Fibroblast of lung (primary cell): ENCODE data around the gene CMTR2.

Experiments
- CTCF ChIP-seq, 2 donors: IDR thresholded peaks in 1 of 2; conservative IDR thresholded peaks in 1 of 2; 1 replicate in 1 of 2; 2 replicates in 1 of 2; pipeline ENCODE4 v1.5.1; 2011 to 2012; ENCODE audit warnings: low read length in 2 of 2, control low read depth in 1 of 2, inconsistent platforms in 1 of 2, low read depth in 1 of 2, mild to moderate bottlenecking in 1 of 2
- EZH2 ChIP-seq: IDR thresholded peaks from 2 replicates; pipeline ENCODE4 v1.5.1; 2012; ENCODE audit warnings: low read length, control low read depth, mild to moderate bottlenecking; ENCODE audit errors: missing control alignments

- TF ChIP-seq CTCF (conservative IDR thresholded peaks at IDR 0.05 in 1 of 2, IDR thresholded peaks at IDR 0.05 in 1 of 2; ENCODE audit: low read depth in 1 of 2, low read length in 2 of 2) (no peak), EZH2 (no peak)
These were observed 30.1 kb downstream of the CMTR2 start for GRCh38 chr16:71259086-71259485.
